B cell (primary cell): ENCODE data around the gene UNC119B. TPM values are rescaled to one million over a fixed set of nuclear protein-coding genes. Genes with fewer than 3 reads are reported as not detected.
A peak's percentile ranks its signal among the peaks of the same experiment; 100 is the strongest.

Experiments
- ATAC-seq: fragments of 200-7000 bp; cut with Tn5 transposase; one replicate; pipeline ENCODE4 v1.10.0; 2021; ENCODE audit warnings: low read depth, mild to moderate bottlenecking, moderate number of reproducible peaks, moderate library complexity
- CTCF ChIA-PET: fragments of 350-600 bp; sonication (Branson Sonifier 250); formaldehyde crosslinking; loops from one replicate; lab custom pipeline; 2021; ENCODE audit warnings: antibody characterized with exemption, inconsistent platforms; lab: Charles Lee
- POLR2A ChIA-PET: fragments of 350-600 bp; sonication (Branson Sonifier 250); formaldehyde crosslinking; loops from one replicate; lab custom pipeline; 2021; ENCODE audit warnings: antibody characterized with exemption; lab: Charles Lee
- DNase-seq: peaks from one replicate; pipeline ENCODE4 v3.0.0; 2013
- H2AFZ ChIP-seq: 2 replicates; pipeline ENCODE4 v1.6.1; 2012; ENCODE audit warnings: mild to moderate bottlenecking, low read depth, low read length; ENCODE audit not compliant: insufficient read depth, poor library complexity, severe bottlenecking
- H3K27ac ChIP-seq, 2 donors: 1 replicate in 1 of 2; 2 replicates in 1 of 2; pipeline ENCODE4 v1.5.1; 2012 to 2013; ENCODE audit warnings: low read length in 2 of 2, mild to moderate bottlenecking in 2 of 2, moderate library complexity in 1 of 2
- H3K27me3 ChIP-seq, 4 experiments: fragments of 200-600 bp in 1 of 4; sonication (generic) in 1 of 4; replicated peaks in 1 of 4; 1 replicate in 2 of 4; 2 replicates in 2 of 4; pipeline versions ENCODE4 v1.6.1 to v1.7.0; 2013 to 2016; ENCODE audit warnings: low read length in 3 of 4, mild to moderate bottlenecking in 2 of 4, mixed read lengths in 1 of 4, moderate library complexity in 1 of 4; ENCODE audit not compliant: insufficient read depth in 4 of 4, control insufficient read depth in 3 of 4; ENCODE audit errors: control extremely low read depth in 1 of 4
- H3K36me3 ChIP-seq, 2 experiments: replicated peaks in 1 of 2; 1 replicate in 1 of 2; 2 replicates in 1 of 2; pipeline versions ENCODE4 v1.6.1 to v1.7.1; 2013; ENCODE audit warnings: low read length in 1 of 2; ENCODE audit not compliant: insufficient read depth in 2 of 2, control insufficient read depth in 1 of 2; ENCODE audit errors: control extremely low read depth in 1 of 2, extremely low read depth in 1 of 2
- H3K4me1 ChIP-seq, 2 donors: fragments of 200-600 bp in 1 of 2; sonication (generic) in 1 of 2; 1 replicate in 1 of 2; 2 replicates in 1 of 2; pipeline versions ENCODE4 v1.5.1 to v1.6.1; 2013 to 2017; ENCODE audit warnings: low read length in 2 of 2; ENCODE audit not compliant: control insufficient read depth in 2 of 2, insufficient read depth in 2 of 2
- H3K4me2 ChIP-seq: replicated peaks from 2 replicates; pipeline ENCODE3; 2012; ENCODE audit warnings: mild to moderate bottlenecking, low read depth, low read length; ENCODE audit not compliant: poor library complexity, severe bottlenecking
- H3K4me3 ChIP-seq, 5 experiments: fragments of 200-600 bp in 1 of 5; sonication (generic) in 1 of 5; 1 replicate in 3 of 5; 2 replicates in 2 of 5; pipeline versions ENCODE4 v1.5.1 to v1.7.0; 2011 to 2016; ENCODE audit warnings: low read length in 4 of 5, mild to moderate bottlenecking in 4 of 5, low read depth in 2 of 5, control low read depth in 1 of 5, moderate library complexity in 1 of 5; ENCODE audit not compliant: insufficient read depth in 1 of 5; ENCODE audit errors: control extremely low read depth in 1 of 5, extremely low read depth in 1 of 5
- H3K79me2 ChIP-seq: fragments of 200-600 bp; sonication (generic); one replicate; pipeline ENCODE4 v1.6.0; 2016; ENCODE audit warnings: low read length; ENCODE audit not compliant: control insufficient read depth, insufficient read depth
- H3K9ac ChIP-seq: fragments of 200-600 bp; sonication (generic); 2 replicates; pipeline ENCODE4 v1.6.1; 2017; ENCODE audit warnings: mild to moderate bottlenecking, low read length, moderate library complexity
- H3K9me3 ChIP-seq, 3 donors: one replicate each; pipeline versions ENCODE4 v1.6.1 to v1.7.1; 2013; ENCODE audit warnings: low read length in 2 of 3; ENCODE audit not compliant: control insufficient read depth in 2 of 3, insufficient read depth in 1 of 3; ENCODE audit errors: control extremely low read depth in 1 of 3
- H4K20me1 ChIP-seq: 2 replicates; pipeline ENCODE4 v1.6.0; 2012; ENCODE audit warnings: mild to moderate bottlenecking, low read length; ENCODE audit not compliant: insufficient read depth, control insufficient read depth, poor library complexity, severe bottlenecking
- H3K27ac Mint-ChIP-seq: one replicate; pipeline ENCODE4 v1.8.0; 2021; ENCODE audit warnings: mixed read lengths
- H3K27me3 Mint-ChIP-seq: one replicate; pipeline ENCODE4 v1.8.0; 2021; ENCODE audit warnings: mixed read lengths
- H3K4me1 Mint-ChIP-seq: one replicate; pipeline ENCODE4 v1.8.0; 2021; ENCODE audit warnings: mixed read lengths
- H3K4me3 Mint-ChIP-seq: one replicate; pipeline ENCODE4 v1.8.0; 2021; ENCODE audit warnings: mixed read lengths
- H3K9me3 Mint-ChIP-seq: one replicate; pipeline ENCODE4 v1.8.0; 2022; ENCODE audit warnings: mixed read lengths; ENCODE audit not compliant: insufficient read depth
- EZH2 ChIP-seq: IDR thresholded peaks from 2 replicates; pipeline ENCODE4 v1.6.1; 2012; ENCODE audit warnings: borderline replicate concordance, low read depth, mild to moderate bottlenecking, moderate library complexity, low read length; ENCODE audit not compliant: insufficient read depth, poor library complexity, severe bottlenecking
- WGBS: methylation state at CpG from one replicate; pipeline ENCODE4 v1.1.5; 2013; ENCODE audit warnings: missing lambda C conversion rate; ENCODE audit not compliant: insufficient coverage; 5-methylcytosine and 5-hydroxymethylcytosine counted together
- intact Hi-C: fragments of 100-400 bp; cut with micrococcal nuclease; formaldehyde crosslinking; loops from one replicate; pipeline ENCODE4 v1.10.0; 2022
- polyA plus RNA-seq: library from polyadenylated mRNA; depleted of rRNA; stranded (reverse); fragments of >200 nt; gene quantifications from 2 replicates; pipeline ENCODE4 v1.2.3, GENCODE V29; 2012
- total RNA-seq, 2 donors: library from RNA; stranded (reverse); fragments of 120-200 nt in 1 of 2; gene quantifications; 1 replicate in 1 of 2; 2 replicates in 1 of 2; pipeline versions ENCODE4 v1.2.3 to v1.2.4, GENCODE V29; 2013 to 2022
- TF ChIP-seq, protein P1 (sequence below): fragments of 200-600 bp; IDR thresholded peaks from one replicate; pipeline ENCODE4 v1.8.0; 2022; ENCODE audit warnings: antibody characterized with exemption, mild to moderate bottlenecking

Gene UNC119B
- total and polyA plus RNA-seq, 2 donors (not counting 1 experiment from before 2014, with no cell fraction given) = 7.2 to 22.7 TPM

DNA sequence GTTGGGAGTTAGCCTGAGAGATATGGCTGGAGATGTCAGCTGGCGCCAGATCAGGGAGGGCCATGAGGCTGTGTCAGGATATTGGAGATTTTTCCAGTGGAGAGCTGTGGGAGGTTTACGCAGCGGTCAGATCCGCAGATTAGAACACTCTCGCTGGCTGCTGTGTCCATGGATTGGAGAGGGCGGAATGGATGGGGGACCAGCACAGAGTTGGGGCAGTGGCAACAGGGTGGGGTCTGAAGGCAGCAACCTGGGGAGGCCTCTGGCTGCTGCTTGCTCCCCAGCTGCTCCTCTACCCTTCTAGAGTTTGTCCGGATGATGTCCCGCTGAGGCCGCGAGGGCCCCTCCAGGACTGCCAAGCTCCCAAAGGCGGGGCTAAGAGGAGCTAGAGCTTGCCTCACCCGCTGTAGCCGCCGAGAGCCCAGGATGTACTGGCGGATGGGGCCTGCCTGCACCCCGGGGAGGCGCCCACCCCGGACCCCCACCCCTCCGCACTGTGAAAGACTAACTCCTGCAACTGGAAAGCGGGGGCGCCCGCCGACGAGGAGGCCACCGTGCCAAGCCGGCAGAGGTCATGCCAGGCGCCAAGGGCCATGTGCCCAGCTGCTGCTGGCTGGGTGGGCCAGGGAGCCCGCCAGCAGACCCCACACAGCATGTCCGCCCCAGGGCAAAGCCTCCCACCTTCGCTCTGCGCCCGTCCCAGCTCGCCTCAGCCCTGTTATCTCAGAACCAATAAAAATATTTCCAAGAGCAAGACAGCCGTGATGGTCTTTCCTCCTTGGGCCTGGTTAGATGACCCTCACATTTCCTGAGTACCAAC is 43.5 kb upstream of the UNC119B start:
- peak overlapping the region; percentile 23 for H3K4me3 Mint-ChIP-seq
- no peaks in the 10 kb centered on the region for H3K9me3 Mint-ChIP-seq
- no peak for ATAC-seq

More for the DNA sequence above, 43.5 kb upstream of the UNC119B start:
- H3K4me1 Mint-ChIP-seq = peaks cover 56% of the 10 kb centered on the region
- Histone ChIP-seq H3K36me3 (no peaks in the 10 kb centered on the region), H3K27me3 (peaks cover 0 to 4% (median 0%) of the 10 kb centered on the region in 4 experiments), H3K4me2 (no peak overlapping the region), H3K4me1 (peaks cover 58 to 69% of the 10 kb centered on the region in 2 donors), H3K79me2 (no peaks in the 10 kb centered on the region), H3K9ac (no peak overlapping the region), H3K27ac (no peak overlapping the region), H4K20me1 (no peaks in the 10 kb centered on the region), H3K9me3 (peaks cover 0 to 4% (median 0%) of the 10 kb centered on the region in 3 donors), H3K4me3 (no peak overlapping the region), H2AFZ (no peak overlapping the region)
- TF ChIP-seq EZH2 = no peak
- TF ChIP-seq, protein P1, sequence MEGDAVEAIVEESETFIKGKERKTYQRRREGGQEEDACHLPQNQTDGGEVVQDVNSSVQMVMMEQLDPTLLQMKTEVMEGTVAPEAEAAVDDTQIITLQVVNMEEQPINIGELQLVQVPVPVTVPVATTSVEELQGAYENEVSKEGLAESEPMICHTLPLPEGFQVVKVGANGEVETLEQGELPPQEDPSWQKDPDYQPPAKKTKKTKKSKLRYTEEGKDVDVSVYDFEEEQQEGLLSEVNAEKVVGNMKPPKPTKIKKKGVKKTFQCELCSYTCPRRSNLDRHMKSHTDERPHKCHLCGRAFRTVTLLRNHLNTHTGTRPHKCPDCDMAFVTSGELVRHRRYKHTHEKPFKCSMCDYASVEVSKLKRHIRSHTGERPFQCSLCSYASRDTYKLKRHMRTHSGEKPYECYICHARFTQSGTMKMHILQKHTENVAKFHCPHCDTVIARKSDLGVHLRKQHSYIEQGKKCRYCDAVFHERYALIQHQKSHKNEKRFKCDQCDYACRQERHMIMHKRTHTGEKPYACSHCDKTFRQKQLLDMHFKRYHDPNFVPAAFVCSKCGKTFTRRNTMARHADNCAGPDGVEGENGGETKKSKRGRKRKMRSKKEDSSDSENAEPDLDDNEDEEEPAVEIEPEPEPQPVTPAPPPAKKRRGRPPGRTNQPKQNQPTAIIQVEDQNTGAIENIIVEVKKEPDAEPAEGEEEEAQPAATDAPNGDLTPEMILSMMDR = no peak
- intact Hi-C loops = loop anchor here (5.0 kb wide), 1 partner anchor 46 kb away; the partner anchor contains the start of gene UNC119B
- 95% methylated on average over 34 of the region's 34 CpGs for WGBS
- ChIA-PET POLR2A (interaction anchor here (0.6 to 1.6 kb wide), 6 partner anchors 18 to 427 kb away, joined by 3 to 10 read pairs (median 4); partner anchors contain the start of gene MLEC), CTCF (interaction anchor here (0.7 to 15.8 kb wide), 7 partner anchors 9 to 214 kb away, joined by 3 to 204 read pairs (median 5); no protein-coding TSS in a partner anchor)
- H3K27ac Mint-ChIP-seq = peak overlapping the region; percentile 63
- DNase-seq = no peak
- peaks cover 8% of the 10 kb centered on the region for H3K27me3 Mint-ChIP-seq
